GM20431 (cell line): ENCODE measurements around the gene NUP214.
"Not testable (repeated sequence)": the region's sequence is repeated elsewhere in the genome, so short reads cannot be mapped to it uniquely, and the experiment has no call there.

Experiments
- in situ Hi-C: fragments of 300-500 bp; cut with MseI, MboI; formaldehyde crosslinking; loops from one replicate; pipeline ENCODE4 v1.15.0; 2020; ENCODE audit warnings: low sequenced_read_pairs; ENCODE audit not compliant: unreplicated experiment

Gene NUP214

GRCh38 chr9:131254626-131255025 lies 129.2 kb downstream of the NUP214 start:
- in situ Hi-C loops: no loop called here

- in situ Hi-C loops: no loop called here
Measured at GRCh38 chr9:131255676-131256197, 130.4 kb downstream of the NUP214 start.

- in situ Hi-C loops: no loop called here
Measured at GRCh38 chr9:131257266-131258025, 132.1 kb downstream of the NUP214 start.

- in situ Hi-C loops: no loop called here
Measured at GRCh38 chr9:131258186-131258585, 132.8 kb downstream of the NUP214 start.

- in situ Hi-C loops: no loop called here
Measured at GRCh38 chr9:131258698-131259431, 133.5 kb downstream of the NUP214 start.

- in situ Hi-C loops: no loop called here
Measured at GRCh38 chr9:131259432-131259898, 134.1 kb downstream of the NUP214 start.

GRCh38 chr9:131259916-131260597 lies 134.7 kb downstream of the NUP214 start:
- in situ Hi-C loops: no loop called here

- in situ Hi-C loops: no loop called here
Measured at GRCh38 chr9:131260751-131261452, 135.5 kb downstream of the NUP214 start.

- in situ Hi-C loops: no loop called here
Measured at GRCh38 chr9:131262327-131263032, 137.1 kb downstream of the NUP214 start.

- in situ Hi-C loops: not testable (repeated sequence)
Measured at GRCh38 chr9:131263033-131263343, 137.6 kb downstream of the NUP214 start.

GRCh38 chr9:131263701-131264100 lies 138.3 kb downstream of the NUP214 start:
- in situ Hi-C loops: no loop called here

- in situ Hi-C loops: no loop called here
Measured at GRCh38 chr9:131264231-131264630, 138.8 kb downstream of the NUP214 start.

- in situ Hi-C loops: no loop called here
Measured at GRCh38 chr9:131266266-131267229, 141.2 kb downstream of the NUP214 start.

GRCh38 chr9:131270171-131271015 lies 145.0 kb downstream of the NUP214 start:
- in situ Hi-C loops: no loop called here

- in situ Hi-C loops: not testable (repeated sequence)
Measured at GRCh38 chr9:131271016-131271273, 145.6 kb downstream of the NUP214 start.

GRCh38 chr9:131271506-131271931 lies 146.1 kb downstream of the NUP214 start:
- in situ Hi-C loops: no loop called here

- in situ Hi-C loops: no loop called here
Measured at GRCh38 chr9:131272212-131272611, 146.8 kb downstream of the NUP214 start.
